Activated CD4-positive, alpha-beta T cell treated with anti-CD3 and anti-CD28 coated beads, Interleukin-2, amount 50 U/mL, for 4 hours (primary cell): ENCODE results near the gene CABCOCO1.

Experiments used
- DNase-seq, 2 experiments: peaks; one replicate each; pipeline ENCODE4 v3.0.0-alpha.2; 2020

The CABCOCO1 gene

DNA sequence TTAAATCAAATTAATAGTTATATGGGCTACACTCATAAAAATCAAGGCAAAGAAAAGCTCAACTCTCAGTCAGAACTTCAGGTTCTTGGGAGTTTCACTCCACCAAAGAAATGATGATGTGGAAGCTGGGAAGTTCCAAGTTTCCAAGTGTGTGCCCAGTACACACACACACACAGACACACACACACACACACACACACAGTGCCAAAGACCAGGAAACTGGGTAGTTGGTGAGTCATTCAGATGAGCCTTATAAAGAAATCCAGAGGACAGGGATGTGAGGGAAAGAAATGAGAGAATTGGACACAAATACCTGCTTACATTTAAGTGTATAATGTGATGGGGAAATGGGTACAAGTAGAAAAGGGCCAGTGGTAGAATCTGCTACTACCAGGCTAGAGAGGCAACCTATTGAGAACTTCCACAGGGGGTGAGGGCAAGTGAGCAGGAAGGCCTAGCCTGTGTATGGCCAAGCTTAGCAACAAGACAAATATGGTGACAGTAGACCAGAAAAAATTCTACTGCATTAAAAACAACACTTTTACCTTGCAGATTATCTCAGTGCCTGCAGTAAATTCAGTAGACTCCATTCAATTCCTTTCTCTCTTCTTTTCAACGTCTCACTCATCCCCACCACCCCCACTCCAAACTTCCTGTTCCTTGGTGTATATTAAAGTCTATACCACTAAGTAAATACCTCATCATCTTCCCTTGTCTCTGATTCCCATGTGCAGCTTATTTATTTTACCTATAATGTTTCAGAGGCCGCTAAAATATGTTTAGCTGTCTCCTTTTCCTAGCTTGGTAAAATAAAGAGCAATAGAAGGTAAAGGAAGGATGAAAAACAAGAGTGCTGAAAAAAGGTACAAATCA, 95.0 kb downstream of the CABCOCO1 start:
- no peak for DNase-seq

- DNase-seq = no peak
Measured at GRCh38 chr10:61758433-61758832, 95.7 kb downstream of the CABCOCO1 start.

DNA sequence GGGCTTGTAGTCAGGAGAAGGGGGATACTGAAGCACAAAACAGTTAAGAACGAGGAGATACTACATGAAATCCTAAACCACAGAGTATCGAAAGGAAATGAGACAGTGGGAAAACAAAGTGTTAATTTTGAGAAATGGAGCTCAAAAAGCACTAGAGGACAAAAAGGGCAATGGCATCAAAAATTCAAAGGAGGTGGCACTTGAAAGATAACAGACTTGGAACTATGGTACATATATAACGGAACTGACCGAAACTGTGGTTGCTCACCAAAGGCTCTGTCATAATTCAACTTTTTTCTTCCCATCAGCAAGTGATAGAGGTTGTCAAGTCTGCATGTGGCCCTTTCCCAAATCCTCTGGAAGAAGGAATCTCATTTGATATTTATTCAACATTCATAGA, 97.0 kb downstream of the CABCOCO1 start:
- DNase-seq = no peak

- no peak for DNase-seq
Measured at GRCh38 chr10:61760943-61761824, 98.5 kb downstream of the CABCOCO1 start.

GRCh38 chr10:61761825-61762217, 99.1 kb downstream of the CABCOCO1 start:
- no peak for DNase-seq

- DNase-seq = no peak
Measured at GRCh38 chr10:61763778-61764177, 101.0 kb downstream of the CABCOCO1 start.

DNA sequence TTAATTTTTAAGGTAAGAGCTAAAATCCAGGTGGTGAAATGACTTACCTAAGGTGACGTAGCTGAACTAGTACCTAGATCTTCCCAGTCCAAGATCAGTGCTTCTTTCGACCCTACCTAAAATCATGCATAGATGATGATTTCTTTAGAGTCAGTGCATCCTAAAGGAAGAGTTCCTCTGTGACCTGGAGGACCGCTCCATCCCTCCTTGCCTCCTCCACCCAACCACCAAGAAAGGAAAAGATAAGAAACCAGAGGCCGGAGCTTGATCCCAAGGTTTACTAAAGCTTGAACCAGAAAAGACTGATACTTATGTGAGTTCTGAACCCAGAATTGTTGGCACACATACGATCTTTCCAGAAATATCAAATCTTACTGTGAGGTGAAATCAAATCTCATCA, 101.8 kb downstream of the CABCOCO1 start:
- DNase-seq = no peak

DNA sequence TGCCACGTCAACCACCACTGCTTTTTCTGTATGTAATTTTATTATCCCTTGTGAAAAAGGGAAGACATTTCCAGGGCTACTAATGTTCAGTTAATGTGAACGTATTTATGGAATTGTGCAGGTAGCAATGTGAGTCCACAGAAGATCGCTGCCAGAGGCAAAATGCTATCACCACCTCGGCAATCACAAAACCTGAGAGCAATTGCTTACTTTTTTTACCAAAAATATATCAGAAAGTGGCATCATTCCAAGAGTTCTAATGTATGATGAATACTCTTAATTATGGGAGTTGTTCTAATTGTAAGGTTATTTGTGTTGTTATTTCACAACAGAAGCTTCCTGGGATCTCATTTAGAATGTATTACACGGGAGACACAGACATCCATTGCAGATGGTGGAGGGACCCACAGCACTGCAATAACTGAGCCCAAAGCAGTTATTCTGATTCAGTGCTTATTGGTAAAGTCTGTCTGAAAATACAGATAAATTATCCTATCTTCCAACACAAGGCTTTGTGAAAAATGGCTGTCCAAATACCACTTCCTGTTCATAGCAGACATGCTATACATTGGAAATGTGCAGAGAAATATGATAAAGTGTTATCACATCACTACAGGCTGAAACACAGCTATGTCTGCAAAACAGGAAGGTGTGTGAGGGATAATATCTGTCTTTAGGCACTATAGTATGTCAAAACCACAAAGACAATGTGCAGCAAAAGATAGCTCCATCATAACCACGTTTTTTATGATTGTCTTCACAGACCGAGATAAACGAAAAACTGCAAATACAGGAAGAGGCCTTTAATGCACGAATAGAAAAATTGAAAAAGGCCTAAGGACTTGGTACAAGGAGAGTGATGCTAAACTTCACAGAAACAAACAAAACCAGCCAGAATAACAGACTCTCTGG, 102.7 kb downstream of the CABCOCO1 start:
- DNase-seq = no peak

DNA sequence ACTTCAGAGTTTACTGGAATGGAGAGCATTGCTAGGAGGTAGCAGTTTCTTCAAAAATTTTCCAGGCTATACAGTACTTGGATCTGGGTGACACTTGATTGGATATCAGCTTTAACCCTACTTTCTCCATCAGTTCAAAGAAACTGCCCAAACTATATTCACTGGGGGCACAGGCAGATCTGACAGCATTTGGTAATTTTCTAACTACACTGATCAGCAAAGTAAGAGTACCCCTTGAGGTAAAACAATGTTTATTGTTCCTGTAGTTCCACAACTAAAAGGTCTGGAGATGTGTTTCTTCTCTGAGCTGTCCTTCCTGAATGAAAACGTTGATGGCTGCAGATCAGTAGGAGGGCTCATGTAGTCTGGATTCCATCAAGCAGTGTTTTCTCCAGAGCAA, 104.2 kb downstream of the CABCOCO1 start:
- DNase-seq = no peak

GRCh38 chr10:61774031-61774430, 111.3 kb downstream of the CABCOCO1 start:
- DNase-seq = no peak

GRCh38 chr10:61775111-61775510, 112.4 kb downstream of the CABCOCO1 start:
- DNase-seq = no peak

- DNase-seq = no peak
Measured at GRCh38 chr10:61776615-61777266, 114.0 kb downstream of the CABCOCO1 start.

- no peak for DNase-seq
Measured at GRCh38 chr10:61778137-61778536, 115.4 kb downstream of the CABCOCO1 start.

GRCh38 chr10:61779276-61779675, 116.5 kb downstream of the CABCOCO1 start:
- no peak for DNase-seq

DNA sequence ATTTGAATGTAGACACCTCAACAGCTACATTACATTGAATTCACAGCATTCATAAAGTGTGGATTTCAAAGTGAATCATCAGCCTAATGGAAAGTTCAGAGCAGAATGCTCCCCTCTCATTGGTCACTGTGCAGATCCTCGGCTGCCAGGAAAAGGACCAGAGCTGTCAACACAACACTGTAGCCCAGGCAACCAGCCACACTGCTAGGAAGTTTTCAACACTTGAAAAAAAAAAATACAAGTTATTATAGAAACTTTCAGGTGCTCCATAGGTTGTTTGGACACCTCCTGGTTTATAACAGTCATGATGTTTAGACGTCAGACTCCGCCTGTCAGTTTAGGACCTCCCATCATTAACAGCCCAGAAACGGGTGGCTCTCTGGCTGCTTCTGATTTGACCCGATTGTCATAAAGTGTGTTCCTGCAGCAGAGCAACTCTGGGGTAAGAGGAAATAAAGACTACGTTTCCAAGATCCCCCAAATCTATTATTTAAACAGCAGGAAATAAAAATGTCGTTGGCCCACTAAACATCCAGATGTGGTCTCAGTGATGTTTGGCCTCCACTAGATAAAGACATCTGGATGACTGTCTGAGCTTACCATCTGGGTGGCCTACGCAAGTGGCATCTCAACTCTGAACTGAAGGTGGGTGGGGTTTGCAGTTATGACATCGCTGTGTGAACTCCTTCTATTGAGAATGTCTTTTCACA, 117.4 kb downstream of the CABCOCO1 start:
- DNase-seq = no peak

- no peak for DNase-seq
Measured at GRCh38 chr10:61780732-61781131, 118.0 kb downstream of the CABCOCO1 start.

DNA sequence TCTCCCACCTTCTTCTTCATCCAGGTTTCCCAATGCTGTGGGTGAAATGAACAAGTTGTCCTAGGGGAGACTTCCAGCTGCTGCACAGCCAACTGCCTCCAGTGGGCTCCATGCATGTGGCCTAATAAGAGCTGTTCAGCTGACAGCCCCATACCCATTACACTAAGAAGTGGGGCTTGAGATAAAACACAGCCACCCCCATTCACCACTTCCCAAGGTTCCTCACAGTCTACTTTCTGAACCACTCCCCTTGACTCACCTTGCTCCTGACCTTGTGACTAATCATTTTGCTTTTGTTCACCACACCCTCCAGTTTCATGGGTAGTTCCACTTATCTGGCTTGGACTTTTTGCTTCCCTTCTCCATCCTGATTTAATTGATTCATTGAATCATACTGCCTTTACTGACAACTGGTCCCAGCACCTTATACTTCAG, 119.3 kb downstream of the CABCOCO1 start:
- DNase-seq = no peak

DNA sequence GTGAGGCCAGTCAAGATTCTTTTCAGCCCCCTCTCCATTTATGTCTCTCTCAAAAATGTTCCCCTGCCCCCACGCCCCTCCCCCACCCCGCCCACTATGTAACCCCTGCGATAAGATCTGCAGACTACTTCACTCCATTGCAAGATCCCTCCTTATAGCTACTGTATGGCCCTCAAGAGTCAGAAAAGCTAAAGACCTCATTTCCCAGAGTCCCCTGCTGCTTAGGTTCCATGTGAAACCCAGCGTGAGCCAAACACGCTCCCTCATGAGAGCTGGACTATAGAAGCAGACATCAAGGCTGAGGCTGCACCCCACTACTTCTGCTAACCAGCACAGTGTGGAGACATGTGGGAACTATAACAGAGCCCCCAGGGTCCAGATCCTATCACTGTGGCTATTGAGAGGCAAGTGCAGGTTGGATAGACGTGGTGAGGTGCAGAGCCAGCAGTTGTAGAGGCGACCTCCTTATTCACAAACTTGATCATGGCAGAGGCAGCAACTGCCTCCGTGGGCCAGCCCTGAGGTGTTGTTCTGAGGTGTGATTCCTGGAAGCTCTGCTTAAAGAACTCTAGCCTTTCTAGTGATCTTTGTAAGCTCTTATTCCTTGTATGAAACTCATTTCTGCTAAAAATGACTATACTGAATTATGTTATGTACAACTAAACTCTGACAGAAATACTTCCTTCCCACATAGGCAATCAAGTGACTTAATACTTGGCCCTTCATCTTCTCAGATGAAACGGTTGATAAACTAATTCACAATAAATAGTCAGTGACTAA, 121.8 kb downstream of the CABCOCO1 start:
- no peak for DNase-seq

DNA sequence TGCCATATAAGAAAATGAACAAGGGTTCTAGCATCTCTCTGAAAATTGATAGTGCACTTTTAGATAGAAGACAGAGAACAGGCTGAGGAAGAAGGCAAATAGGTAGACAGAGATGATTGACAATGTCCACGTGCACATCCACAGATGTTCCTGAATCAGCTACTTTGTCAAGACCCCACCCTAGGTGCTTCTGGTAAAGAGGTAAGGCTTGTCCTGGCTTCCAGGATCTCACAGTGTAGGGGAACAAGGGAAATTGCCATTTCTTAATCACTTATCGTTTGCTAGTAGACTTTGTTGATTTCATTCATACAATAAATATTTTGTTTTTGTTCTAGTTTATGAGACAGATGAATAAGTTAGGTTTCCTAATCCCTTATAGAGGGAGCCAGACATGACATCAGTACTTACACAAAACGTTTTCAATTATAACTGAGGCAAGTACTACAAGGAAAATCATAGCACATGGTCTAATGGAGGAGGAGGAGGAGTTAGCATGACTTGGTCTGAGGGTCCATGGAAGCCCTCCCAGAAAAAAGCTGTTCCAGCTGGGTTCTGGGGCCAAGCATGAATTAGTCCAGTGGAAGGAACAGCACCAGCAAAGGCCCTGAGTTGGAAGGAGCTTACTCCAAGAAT, 122.9 kb downstream of the CABCOCO1 start:
- DNase-seq = no peak

DNA sequence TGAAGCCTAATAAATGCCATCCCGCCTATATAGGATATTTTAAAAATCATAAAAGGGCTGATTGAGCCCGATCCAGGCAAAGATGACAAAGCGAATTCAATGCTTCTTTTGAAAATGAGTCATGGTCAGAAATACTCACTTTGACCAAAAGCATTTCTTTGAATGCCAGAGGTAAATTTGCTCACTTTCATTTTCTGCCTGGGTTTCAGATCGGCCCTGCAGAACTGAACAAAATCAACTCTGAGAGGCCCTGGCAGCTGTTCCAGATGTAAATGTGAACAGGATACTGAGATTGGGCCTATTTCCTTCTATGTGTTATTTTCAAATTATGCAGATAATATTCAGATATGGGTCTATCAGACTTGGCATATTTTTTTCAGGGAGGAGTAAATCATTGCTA, 124.0 kb downstream of the CABCOCO1 start:
- no peak for DNase-seq
